Endodermal cell (in vitro differentiated cells): ENCODE measurements around the gene NAA16. TPM values are rescaled to one million over a fixed set of nuclear protein-coding genes. Genes with fewer than 3 reads are reported as not detected.

Source experiments
- DNase-seq: peaks from one replicate; pipeline ENCODE4 v3.0.0-alpha.2; 2017
- H3K27ac ChIP-seq: 2 replicates; pipeline ENCODE4 v1.5.1; 2013; ENCODE audit warnings: mild to moderate bottlenecking, low read depth, low read length, moderate library complexity
- H3K27me3 ChIP-seq: 2 replicates; pipeline ENCODE4 v1.6.1; 2013; ENCODE audit warnings: mild to moderate bottlenecking, low read length, moderate library complexity; ENCODE audit not compliant: insufficient read depth, control insufficient read depth, poor library complexity, severe bottlenecking
- H3K36me3 ChIP-seq: 2 replicates; pipeline ENCODE4 v1.7.0; 2013; ENCODE audit warnings: mild to moderate bottlenecking, low read length, moderate library complexity; ENCODE audit not compliant: control insufficient read depth, insufficient read depth
- H3K4me1 ChIP-seq: one replicate; pipeline ENCODE4 v1.7.0; 2013; ENCODE audit warnings: low read length; ENCODE audit not compliant: control insufficient read depth, insufficient read depth
- H3K4me3 ChIP-seq: 2 replicates; pipeline ENCODE4 v1.5.1; 2013; ENCODE audit warnings: mild to moderate bottlenecking, low read length, moderate library complexity
- H3K9ac ChIP-seq: 2 replicates; pipeline ENCODE4 v1.6.1; 2013; ENCODE audit warnings: mild to moderate bottlenecking, low read length, moderate library complexity; ENCODE audit not compliant: poor library complexity, severe bottlenecking; ENCODE audit errors: extremely low read depth
- H3K9me3 ChIP-seq: 2 replicates; pipeline ENCODE4 v1.6.1; 2013; ENCODE audit warnings: mild to moderate bottlenecking, low read length, moderate library complexity; ENCODE audit not compliant: control insufficient read depth
- H3K27ac Mint-ChIP-seq: 2 replicates; pipeline ENCODE4 v1.8.0; 2020; ENCODE audit warnings: mixed read lengths
- H3K27me3 Mint-ChIP-seq: 2 replicates; pipeline ENCODE4 v1.8.0; 2021; ENCODE audit warnings: mild to moderate bottlenecking, mixed read lengths; ENCODE audit not compliant: insufficient read depth
- H3K36me3 Mint-ChIP-seq: 2 replicates; pipeline ENCODE4 v1.8.0; 2020; ENCODE audit warnings: low read depth, mixed read lengths
- H3K4me1 Mint-ChIP-seq: 2 replicates; pipeline ENCODE4 v1.8.0; 2020; ENCODE audit warnings: mixed read lengths
- H3K4me3 Mint-ChIP-seq: 2 replicates; pipeline ENCODE4 v1.8.0; 2020; ENCODE audit warnings: mild to moderate bottlenecking, moderate library complexity, mixed read lengths
- H3K9me3 Mint-ChIP-seq: 2 replicates; pipeline ENCODE4 v1.8.0; 2020; ENCODE audit warnings: mild to moderate bottlenecking, mixed read lengths
- CTCF ChIP-seq: fragments of 200-600 bp; sonication (generic); conservative IDR thresholded peaks from 2 replicates; pipeline ENCODE4 v1.5.0; 2021; ENCODE audit warnings: antibody characterized with exemption, mild to moderate bottlenecking
- WGBS, 2 experiments: methylation state at CpG; one replicate each; pipeline versions ENCODE4 v1.1.5 to v1.1.7; 2013; ENCODE audit warnings: missing lambda C conversion rate in 2 of 2, mixed read lengths in 1 of 2; ENCODE audit not compliant: insufficient coverage in 1 of 2, insufficient read length in 1 of 2; 5-methylcytosine and 5-hydroxymethylcytosine counted together
- total RNA-seq, 2 donors: library from RNA; stranded (reverse); fragmentation: NEBNext Ultra II Directional in 1 of 2; extraction: Animal tissue kit (Norgen Biotek cat#: 25700) in 1 of 2; gene quantifications; 2 replicates in 1 of 2; 3 replicates in 1 of 2; pipeline ENCODE4 v1.2.1, GENCODE V29; 2021

The NAA16 gene
- total RNA-seq, 2 donors from 2014 or later: 29.3 to 30.9 TPM

DNA sequence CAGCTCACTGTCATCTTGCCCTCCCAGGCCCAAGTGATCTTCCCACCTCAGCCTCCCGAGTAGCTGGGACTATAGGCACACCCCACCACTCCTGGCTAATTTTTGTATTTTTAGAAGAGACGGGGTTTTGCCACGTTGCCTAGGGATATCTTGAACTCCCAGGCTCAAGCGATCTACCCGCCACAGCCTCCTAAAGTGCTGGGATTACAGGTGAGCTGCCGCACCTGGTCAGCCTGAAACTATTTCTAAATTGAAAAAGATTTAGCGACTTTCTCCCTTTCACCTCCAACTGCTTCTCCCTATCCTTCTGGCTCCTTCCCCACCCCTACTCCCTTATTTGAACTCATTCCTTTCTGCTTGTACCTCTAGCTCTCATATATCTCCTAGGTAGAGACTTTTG, 19.8 kb upstream of the NAA16 start:
- Mint-ChIP-seq H3K9me3 (peaks cover 5% of the 10 kb centered on the region), H3K27me3 (no peaks in the 10 kb centered on the region), H3K4me3 (no peak overlapping the region), H3K4me1 (peaks cover 7% of the 10 kb centered on the region), H3K27ac (no peak overlapping the region), H3K36me3 (no peaks in the 10 kb centered on the region)
- no peak for DNase-seq
- Histone ChIP-seq H3K36me3 (no peaks in the 10 kb centered on the region), H3K4me3 (no peak overlapping the region), H3K4me1 (no peaks in the 10 kb centered on the region), H3K9me3 (no peaks in the 10 kb centered on the region), H3K27me3 (no peaks in the 10 kb centered on the region), H3K27ac (no peak overlapping the region), H3K9ac (no peak overlapping the region)
- TF ChIP-seq CTCF: no peak
- WGBS, 2 experiments: 93 to 95% methylated on average over 7 of the region's 7 CpGs

GRCh38 chr13:41293272-41293671, 17.8 kb upstream of the NAA16 start:
- Histone ChIP-seq H3K4me1 (no peaks in the 10 kb centered on the region), H3K4me3 (no peak overlapping the region), H3K27me3 (no peaks in the 10 kb centered on the region), H3K36me3 (no peaks in the 10 kb centered on the region), H3K9me3 (no peaks in the 10 kb centered on the region), H3K27ac (no peak overlapping the region), H3K9ac (no peak overlapping the region)
- no peak for DNase-seq
- no peak overlapping the region for H3K27ac Mint-ChIP-seq
- TF ChIP-seq CTCF: no peak
- H3K27me3 Mint-ChIP-seq: no peaks in the 10 kb centered on the region
- no peaks in the 10 kb centered on the region for H3K36me3 Mint-ChIP-seq
- no peaks in the 10 kb centered on the region for H3K4me1 Mint-ChIP-seq
- no peak overlapping the region for H3K4me3 Mint-ChIP-seq
- no CpG with 5 or more reads among the region's 1 CpG for WGBS, 2 experiments
- H3K9me3 Mint-ChIP-seq: peaks cover 5% of the 10 kb centered on the region

GRCh38 chr13:41294914-41295313, 16.2 kb upstream of the NAA16 start:
- Mint-ChIP-seq H3K9me3 (peaks cover 5% of the 10 kb centered on the region), H3K4me1 (no peaks in the 10 kb centered on the region)
- H3K4me3 ChIP-seq: no peak overlapping the region

More at GRCh38 chr13:41294914-41295313, 16.2 kb upstream of the NAA16 start:
- Histone ChIP-seq H3K27me3 (no peaks in the 10 kb centered on the region), H3K36me3 (no peaks in the 10 kb centered on the region), H3K9ac (no peak overlapping the region), H3K9me3 (no peaks in the 10 kb centered on the region), H3K27ac (no peak overlapping the region), H3K4me1 (no peaks in the 10 kb centered on the region)
- H3K27me3 Mint-ChIP-seq: no peaks in the 10 kb centered on the region
- 96 to 100% methylated on average over 1 of the region's 1 CpG for WGBS, 2 experiments
- DNase-seq: no peak
- no peak overlapping the region for H3K27ac Mint-ChIP-seq
- no peak overlapping the region for H3K4me3 Mint-ChIP-seq
- no peaks in the 10 kb centered on the region for H3K36me3 Mint-ChIP-seq
- TF ChIP-seq CTCF: no peak
